Duodenal mucosa (tissue), 2 donors: ENCODE data around the gene CYSLTR2.
"Not testable (repeated sequence)": the region's sequence is repeated elsewhere in the genome, so short reads cannot be mapped to it uniquely, and the experiment has no call there.

ENCODE experiments used
- H3K27ac ChIP-seq: one replicate; pipeline ENCODE4 v1.7.0; 2013; ENCODE audit warnings: low read depth, low read length
- H3K27me3 ChIP-seq, 2 donors: one replicate each; pipeline ENCODE4 v1.7.0; 2013; ENCODE audit warnings: low read length in 2 of 2, control low read depth in 1 of 2; ENCODE audit not compliant: insufficient read depth in 2 of 2, control insufficient read depth in 1 of 2
- H3K36me3 ChIP-seq, 2 donors: one replicate each; pipeline ENCODE4 v1.7.0; 2013; ENCODE audit warnings: low read length in 2 of 2, control low read depth in 1 of 2; ENCODE audit not compliant: insufficient read depth in 2 of 2, control insufficient read depth in 1 of 2
- H3K4me1 ChIP-seq, 2 donors: one replicate each; pipeline ENCODE4 v1.7.0; 2013; ENCODE audit warnings: low read length in 2 of 2, control low read depth in 1 of 2; ENCODE audit not compliant: insufficient read depth in 2 of 2, control insufficient read depth in 1 of 2
- H3K4me3 ChIP-seq, 2 donors: one replicate each; pipeline ENCODE4 v1.7.0; 2013; ENCODE audit warnings: low read length in 2 of 2, low read depth in 1 of 2
- H3K9ac ChIP-seq, 2 donors: one replicate each; pipeline ENCODE4 v1.7.0; 2013; ENCODE audit warnings: low read length in 2 of 2, low read depth in 1 of 2
- H3K9me3 ChIP-seq, 2 donors: one replicate each; pipeline ENCODE4 v1.7.0; 2013; ENCODE audit warnings: low read length in 2 of 2, control low read depth in 1 of 2; ENCODE audit not compliant: control insufficient read depth in 1 of 2

Gene CYSLTR2

GRCh38 chr13:48682436-48682835 is 28.7 kb downstream of the CYSLTR2 start:
- Histone ChIP-seq H3K36me3 (no peaks in the 10 kb centered on the region), H3K27me3 (no peaks in the 10 kb centered on the region), H3K27ac (no peak overlapping the region), H3K4me3 (no peak overlapping the region), H3K9me3 (no peaks in the 10 kb centered on the region), H3K9ac (no peak overlapping the region), H3K4me1 (peaks cover 0 to 4% of the 10 kb centered on the region in 2 donors)

GRCh38 chr13:48686636-48687210 is 33.0 kb downstream of the CYSLTR2 start:
- Histone ChIP-seq H3K9ac (no peak overlapping the region), H3K27ac (no peak overlapping the region), H3K4me1 (no peaks in the 10 kb centered on the region), H3K27me3 (no peaks in the 10 kb centered on the region), H3K9me3 (no peaks in the 10 kb centered on the region), H3K4me3 (no peak overlapping the region), H3K36me3 (no peaks in the 10 kb centered on the region)

GRCh38 chr13:48687249-48687648 is 33.5 kb downstream of the CYSLTR2 start:
- H3K9ac ChIP-seq: no peak overlapping the region
- H3K27me3 ChIP-seq: no peaks in the 10 kb centered on the region
- H3K36me3 ChIP-seq: no peaks in the 10 kb centered on the region
- H3K4me1 ChIP-seq: no peaks in the 10 kb centered on the region
- no peak overlapping the region for H3K27ac ChIP-seq
- no peaks in the 10 kb centered on the region for H3K9me3 ChIP-seq
- H3K4me3 ChIP-seq: no peak overlapping the region

GRCh38 chr13:48693998-48694397 is 40.3 kb downstream of the CYSLTR2 start:
- Histone ChIP-seq H3K4me1 (no peaks in the 10 kb centered on the region), H3K27me3 (no peaks in the 10 kb centered on the region), H3K9me3 (no peaks in the 10 kb centered on the region), H3K9ac (no peak overlapping the region), H3K36me3 (no peaks in the 10 kb centered on the region), H3K4me3 (no peak overlapping the region), H3K27ac (no peak overlapping the region)

GRCh38 chr13:48695776-48696175 is 42.0 kb downstream of the CYSLTR2 start:
- no peak overlapping the region for H3K27ac ChIP-seq
- no peaks in the 10 kb centered on the region for H3K27me3 ChIP-seq
- no peaks in the 10 kb centered on the region for H3K9me3 ChIP-seq
- H3K9ac ChIP-seq: no peak overlapping the region
- H3K36me3 ChIP-seq: no peaks in the 10 kb centered on the region
- no peak overlapping the region for H3K4me3 ChIP-seq
- H3K4me1 ChIP-seq: no peaks in the 10 kb centered on the region

- H3K27ac ChIP-seq, H3K36me3 ChIP-seq, H3K27me3 ChIP-seq, H3K4me1 ChIP-seq, H3K9ac ChIP-seq, H3K9me3 ChIP-seq, H3K4me3 ChIP-seq: not testable (repeated sequence)
These were observed 42.9 kb downstream of the CYSLTR2 start for GRCh38 chr13:48696676-48697075.

- Histone ChIP-seq H3K9me3 (no peaks in the 10 kb centered on the region), H3K27ac (no peak overlapping the region), H3K4me1 (no peaks in the 10 kb centered on the region), H3K27me3 (no peaks in the 10 kb centered on the region), H3K9ac (no peak overlapping the region), H3K4me3 (no peak overlapping the region), H3K36me3 (no peaks in the 10 kb centered on the region)
These were observed 53.7 kb downstream of the CYSLTR2 start for GRCh38 chr13:48707405-48707804.

- Histone ChIP-seq H3K9ac (no peak overlapping the region), H3K36me3 (no peaks in the 10 kb centered on the region), H3K4me1 (no peaks in the 10 kb centered on the region), H3K9me3 (peaks cover 0 to under 1% of the 10 kb centered on the region in 2 donors), H3K27me3 (no peaks in the 10 kb centered on the region), H3K27ac (no peak overlapping the region), H3K4me3 (no peak overlapping the region)
These were observed 55.0 kb downstream of the CYSLTR2 start for GRCh38 chr13:48708764-48709163.

- H3K36me3 ChIP-seq: no peaks in the 10 kb centered on the region
- H3K27ac ChIP-seq: no peak overlapping the region
- H3K27me3 ChIP-seq: no peaks in the 10 kb centered on the region
- peaks cover 2 to 5% of the 10 kb centered on the region in 2 donors for H3K9me3 ChIP-seq
- no peaks in the 10 kb centered on the region for H3K4me1 ChIP-seq
- H3K4me3 ChIP-seq: no peak overlapping the region
- H3K9ac ChIP-seq: no peak overlapping the region
These were observed 55.5 kb downstream of the CYSLTR2 start for GRCh38 chr13:48709213-48709612.

- Histone ChIP-seq H3K27me3 (no peaks in the 10 kb centered on the region), H3K9ac (no peak overlapping the region), H3K36me3 (no peaks in the 10 kb centered on the region), H3K4me1 (no peaks in the 10 kb centered on the region), H3K27ac (no peak overlapping the region), H3K4me3 (no peak overlapping the region), H3K9me3 (peaks cover 4 to 8% of the 10 kb centered on the region in 2 donors)
These were observed 56.4 kb downstream of the CYSLTR2 start for GRCh38 chr13:48710160-48710559.

GRCh38 chr13:48712141-48712540 is 58.4 kb downstream of the CYSLTR2 start:
- Histone ChIP-seq H3K4me1 (no peaks in the 10 kb centered on the region), H3K27ac (no peak overlapping the region), H3K4me3 (no peak overlapping the region), H3K27me3 (no peaks in the 10 kb centered on the region), H3K36me3 (no peaks in the 10 kb centered on the region), H3K9me3 (peaks cover 12% of the 10 kb centered on the region in 2 donors), H3K9ac (no peak overlapping the region)
